Mucosa of stomach (tissue), 1 donor: ENCODE results near the gene ZNF91.
A peak's percentile ranks its signal among the peaks of the same experiment; 100 is the strongest.
"Not testable (repeated sequence)": the region's sequence is repeated elsewhere in the genome, so short reads cannot be mapped to it uniquely, and the experiment has no call there.

Experiments
- H3K27me3 ChIP-seq: one replicate; pipeline ENCODE4 v1.7.0; 2013; ENCODE audit warnings: mild to moderate bottlenecking, low read length; ENCODE audit not compliant: control insufficient read depth, insufficient read depth
- H3K36me3 ChIP-seq: one replicate; pipeline ENCODE4 v1.7.0; 2013; ENCODE audit warnings: low read length; ENCODE audit not compliant: control insufficient read depth, insufficient read depth
- H3K4me1 ChIP-seq: one replicate; pipeline ENCODE4 v1.7.0; 2013; ENCODE audit warnings: mild to moderate bottlenecking, low read length; ENCODE audit not compliant: control insufficient read depth, insufficient read depth
- H3K4me3 ChIP-seq: one replicate; pipeline ENCODE4 v1.7.0; 2013; ENCODE audit warnings: low read length
- H3K9ac ChIP-seq: one replicate; pipeline ENCODE4 v1.7.0; 2013; ENCODE audit warnings: mild to moderate bottlenecking, low read length, moderate library complexity
- H3K9me3 ChIP-seq: one replicate; pipeline ENCODE4 v1.7.0; 2013; ENCODE audit warnings: mild to moderate bottlenecking, low read length, moderate library complexity; ENCODE audit not compliant: control insufficient read depth
- donor health status: Pancreatic carcinoma.

Gene ZNF91

DNA sequence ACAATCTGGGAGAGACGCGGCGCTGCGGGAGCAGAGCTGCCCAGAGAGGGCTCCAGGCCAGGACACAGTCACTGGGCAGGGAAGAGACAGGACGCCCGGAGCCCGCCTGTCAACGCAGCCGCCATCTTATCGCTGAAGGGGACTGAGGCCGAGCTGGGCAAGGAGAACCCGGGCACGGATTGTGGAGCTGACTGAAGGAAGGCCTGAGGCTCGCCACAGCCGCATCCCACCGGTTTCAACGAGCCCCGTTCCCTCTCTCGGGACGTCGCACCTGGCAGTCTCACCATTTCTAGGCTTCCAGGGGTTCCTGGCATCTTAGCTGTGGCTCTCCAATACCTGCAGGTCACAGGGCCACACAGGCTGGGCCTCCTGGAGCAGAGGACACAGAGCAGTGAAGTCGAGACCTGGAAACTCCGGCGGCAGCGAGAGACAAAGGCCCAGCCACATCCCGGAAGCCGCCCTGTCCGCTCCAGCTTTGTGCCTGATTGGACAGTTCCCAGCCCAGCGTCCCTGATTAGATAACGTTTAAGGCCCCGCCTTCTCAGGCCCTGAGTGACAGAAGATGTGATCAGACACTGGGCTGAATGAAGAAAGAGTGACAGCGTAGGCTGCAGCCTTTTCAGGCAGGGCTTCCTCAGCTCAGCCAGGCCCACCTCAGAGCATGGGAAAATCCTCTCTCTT lies at the start of gene ZNF91:
ZNF91 (minus strand) TSS at position 431 of the 681 bp plus-strand sequence; CDS start at position 314, 117 bp downstream.
- peaks cover 22% of the 10 kb centered on the region for H3K4me1 ChIP-seq
- H3K36me3 ChIP-seq: no peaks in the 10 kb centered on the region
- H3K9ac ChIP-seq: peak within 1 kb of the TSS; percentile 100
- peak within 1 kb of the TSS; percentile 100 for H3K4me3 ChIP-seq
- no peaks in the 10 kb centered on the region for H3K9me3 ChIP-seq
- H3K27me3 ChIP-seq: no peaks in the 10 kb centered on the region

DNA sequence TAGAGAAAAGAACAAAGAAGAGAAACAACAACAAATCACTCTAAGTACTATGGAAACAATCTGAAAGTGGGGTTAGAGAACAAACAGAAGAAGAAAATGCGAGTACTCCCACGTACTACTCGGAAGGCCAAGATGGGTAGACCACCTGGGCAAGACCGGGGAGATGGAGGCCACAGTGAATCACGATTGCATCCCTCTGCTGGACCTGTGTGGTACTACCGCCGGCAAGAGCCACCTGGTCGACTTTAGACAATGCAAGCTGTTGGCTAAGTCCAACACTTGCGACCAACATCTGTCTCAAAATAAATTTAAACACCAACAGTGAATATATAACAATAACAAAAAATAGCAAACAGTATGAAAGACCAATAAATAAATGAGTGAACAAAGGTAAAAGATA lies 45.5 kb upstream of the ZNF91 start:
- H3K27me3 ChIP-seq: no peaks in the 10 kb centered on the region
- H3K4me1 ChIP-seq: no peaks in the 10 kb centered on the region
- no peak overlapping the region for H3K4me3 ChIP-seq
- H3K9ac ChIP-seq: no peak overlapping the region
- H3K9me3 ChIP-seq: no peaks in the 10 kb centered on the region
- no peaks in the 10 kb centered on the region for H3K36me3 ChIP-seq

DNA sequence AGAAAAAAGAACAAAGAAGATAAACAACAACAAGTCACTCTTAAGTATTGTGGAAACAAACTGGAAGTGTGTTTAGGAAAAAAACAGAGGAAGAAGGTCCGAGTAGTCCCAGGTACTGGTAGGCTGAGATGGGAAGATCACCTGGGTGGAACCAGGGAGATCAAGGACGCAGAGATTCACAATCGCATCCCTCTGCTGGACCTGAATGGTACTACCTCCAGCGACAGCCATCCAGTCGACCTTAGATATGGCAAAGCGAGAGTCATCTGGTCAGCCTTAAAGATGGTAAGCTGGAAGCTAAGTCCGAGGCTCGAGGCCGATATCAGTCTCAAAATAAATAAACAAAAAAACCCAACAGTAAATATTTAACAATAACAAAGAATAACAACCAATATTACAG lies 44.9 kb upstream of the ZNF91 start:
- H3K27me3 ChIP-seq: no peaks in the 10 kb centered on the region
- no peaks in the 10 kb centered on the region for H3K9me3 ChIP-seq
- no peaks in the 10 kb centered on the region for H3K36me3 ChIP-seq
- H3K4me3 ChIP-seq: no peak overlapping the region
- H3K4me1 ChIP-seq: no peaks in the 10 kb centered on the region
- H3K9ac ChIP-seq: no peak overlapping the region

DNA sequence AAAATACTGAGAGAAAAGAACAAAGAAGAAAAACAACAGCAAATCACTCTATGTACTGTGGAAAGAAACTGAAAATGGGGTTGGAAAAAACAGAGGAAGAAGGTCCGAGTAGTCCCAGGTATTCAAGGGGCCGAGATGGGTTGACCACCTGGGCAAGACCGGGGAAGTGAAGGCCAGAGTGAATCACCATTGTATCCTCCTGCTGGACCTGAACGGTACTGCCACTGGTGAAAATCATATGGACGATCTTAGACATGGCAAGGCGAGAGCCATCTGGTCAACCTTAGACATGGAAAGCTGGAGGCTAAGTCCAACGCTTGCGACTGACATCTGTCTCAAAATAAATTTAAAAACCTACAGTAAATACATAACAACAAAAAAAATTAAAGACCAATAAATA lies 44.4 kb upstream of the ZNF91 start:
- Histone ChIP-seq H3K36me3 (no peaks in the 10 kb centered on the region), H3K27me3 (no peaks in the 10 kb centered on the region), H3K4me1 (no peaks in the 10 kb centered on the region), H3K4me3 (no peak overlapping the region), H3K9me3 (no peaks in the 10 kb centered on the region), H3K9ac (no peak overlapping the region)

DNA sequence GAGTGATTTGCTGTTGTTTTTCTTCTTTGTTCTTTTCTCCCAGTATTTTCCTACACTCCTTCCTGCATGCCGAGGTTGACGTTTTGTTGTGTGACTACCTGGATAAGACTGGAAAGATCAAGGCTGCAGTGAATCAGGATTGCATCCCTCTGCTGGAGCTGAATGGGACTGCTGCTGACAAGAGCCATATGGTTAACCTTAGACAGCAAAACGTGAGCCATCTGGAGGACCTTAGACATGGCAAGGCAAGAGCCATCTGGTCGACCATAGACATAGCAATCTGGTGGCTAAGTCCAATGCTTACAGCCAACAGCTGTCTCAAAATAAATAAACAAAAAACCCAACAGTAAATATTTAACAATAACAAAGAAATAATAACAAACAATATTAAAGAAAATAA lies 42.6 kb upstream of the ZNF91 start:
- Histone ChIP-seq H3K4me3 (no peak overlapping the region), H3K9me3 (no peaks in the 10 kb centered on the region), H3K36me3 (no peaks in the 10 kb centered on the region), H3K27me3 (no peaks in the 10 kb centered on the region), H3K4me1 (no peaks in the 10 kb centered on the region), H3K9ac (no peak overlapping the region)

DNA sequence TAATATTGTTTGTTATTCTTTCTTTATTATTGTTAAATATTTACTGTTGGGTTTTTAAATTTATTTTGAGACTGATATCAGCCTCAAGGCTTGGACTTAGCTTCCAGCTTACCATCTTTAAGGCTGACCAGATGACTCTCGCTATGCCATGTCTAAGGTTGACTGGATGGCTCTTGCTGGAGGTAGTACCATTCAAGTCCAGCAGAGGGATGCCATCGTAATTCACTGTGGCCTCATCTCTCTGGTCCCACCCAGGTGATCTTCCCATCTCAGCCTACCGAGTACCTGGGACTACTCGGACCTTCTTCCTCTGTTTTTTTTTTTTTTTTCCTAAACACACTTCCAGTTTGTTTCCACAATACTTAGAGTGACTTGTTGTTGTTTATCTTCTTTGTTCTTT lies 41.7 kb upstream of the ZNF91 start:
- Histone ChIP-seq H3K27me3 (no peaks in the 10 kb centered on the region), H3K4me3 (no peak overlapping the region), H3K9me3 (no peaks in the 10 kb centered on the region), H3K4me1 (no peaks in the 10 kb centered on the region), H3K36me3 (no peaks in the 10 kb centered on the region), H3K9ac (no peak overlapping the region)

DNA sequence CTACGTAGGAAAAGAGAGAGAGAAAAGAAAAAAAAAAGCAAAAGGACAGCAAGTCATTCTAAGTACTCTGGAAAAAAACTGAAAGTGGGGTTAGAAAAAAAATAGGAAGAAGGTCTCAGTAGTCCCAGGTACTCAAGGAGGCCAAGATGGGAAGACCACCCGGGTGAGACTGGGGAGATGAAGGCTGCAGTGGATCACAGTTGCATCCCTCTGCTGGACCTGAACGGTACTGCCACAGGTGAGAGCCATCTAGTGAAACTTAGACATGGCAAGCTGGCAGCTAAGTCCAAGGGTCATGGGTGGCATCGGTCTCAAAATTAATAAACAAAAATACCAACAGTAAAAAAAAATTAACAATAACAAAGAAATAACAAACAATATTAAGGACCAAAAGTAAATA lies 41.0 kb upstream of the ZNF91 start:
- H3K4me1 ChIP-seq: no peaks in the 10 kb centered on the region
- H3K27me3 ChIP-seq: no peaks in the 10 kb centered on the region
- no peaks in the 10 kb centered on the region for H3K36me3 ChIP-seq
- no peaks in the 10 kb centered on the region for H3K9me3 ChIP-seq
- no peak overlapping the region for H3K9ac ChIP-seq
- H3K4me3 ChIP-seq: no peak overlapping the region

GRCh38 chr19:23420824-23421223 lies 25.6 kb upstream of the ZNF91 start:
- Histone ChIP-seq H3K27me3 (no peaks in the 10 kb centered on the region), H3K9ac (no peak overlapping the region), H3K9me3 (no peaks in the 10 kb centered on the region), H3K36me3 (no peaks in the 10 kb centered on the region), H3K4me1 (no peaks in the 10 kb centered on the region), H3K4me3 (no peak overlapping the region)

DNA sequence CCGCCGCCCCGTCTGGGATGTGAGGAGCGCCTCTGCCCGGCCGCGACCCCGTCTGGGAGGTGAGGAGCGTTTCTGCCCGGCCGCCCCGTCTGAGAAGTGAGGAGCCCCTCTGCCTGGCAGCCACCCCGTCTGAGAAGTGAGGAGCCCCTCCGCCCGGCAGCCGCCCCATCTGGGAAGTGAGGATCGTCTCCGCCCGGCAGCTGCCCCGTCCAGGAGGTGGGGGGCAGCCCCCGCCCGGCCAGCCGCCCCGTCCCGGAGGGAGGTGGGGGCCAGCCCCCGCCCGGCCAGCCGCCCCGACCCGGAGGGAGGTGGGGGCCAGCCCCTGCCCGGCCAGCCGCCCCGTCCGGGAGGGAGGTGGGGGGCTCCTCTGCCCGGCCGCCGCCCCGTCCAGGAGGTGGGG lies 24.0 kb upstream of the ZNF91 start:
- H3K27me3 ChIP-seq, H3K4me1 ChIP-seq, H3K9ac ChIP-seq, H3K9me3 ChIP-seq, H3K36me3 ChIP-seq, H3K4me3 ChIP-seq: not testable (repeated sequence)

- no peaks in the 10 kb centered on the region for H3K27me3 ChIP-seq
- H3K9me3 ChIP-seq: no peaks in the 10 kb centered on the region
- peak overlapping the region; percentile 58 for H3K4me3 ChIP-seq
- peaks cover 3% of the 10 kb centered on the region for H3K4me1 ChIP-seq
- no peaks in the 10 kb centered on the region for H3K36me3 ChIP-seq
- peak overlapping the region; percentile 48 for H3K9ac ChIP-seq
These were observed 20.4 kb upstream of the ZNF91 start for GRCh38 chr19:23415561-23416191.

DNA sequence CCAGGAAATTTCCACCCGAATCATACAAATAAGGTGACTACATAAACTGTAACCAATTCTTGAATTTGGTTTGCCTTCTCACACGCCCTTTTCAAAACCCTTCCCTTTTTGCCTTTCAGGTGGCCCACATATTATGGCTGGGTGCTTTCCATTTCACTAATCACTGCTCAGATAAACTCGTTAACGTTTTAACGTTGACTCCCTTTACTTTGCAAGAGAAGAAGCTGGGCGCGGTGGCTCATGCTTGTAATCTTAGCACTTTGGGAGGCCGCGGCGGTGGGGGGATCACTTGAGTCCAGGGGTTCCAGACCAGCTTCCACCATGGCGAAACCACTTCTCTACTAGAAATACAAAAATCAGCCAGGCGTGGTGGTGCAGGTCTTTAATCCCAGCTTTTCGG lies 19.8 kb upstream of the ZNF91 start:
- H3K36me3 ChIP-seq: no peaks in the 10 kb centered on the region
- H3K27me3 ChIP-seq: no peaks in the 10 kb centered on the region
- peaks cover 4% of the 10 kb centered on the region for H3K4me1 ChIP-seq
- no peaks in the 10 kb centered on the region for H3K9me3 ChIP-seq
- peak overlapping the region; percentile 48 for H3K9ac ChIP-seq
- H3K4me3 ChIP-seq: peak overlapping the region; percentile 58

GRCh38 chr19:23410155-23410554 lies 14.9 kb upstream of the ZNF91 start:
- Histone ChIP-seq H3K9me3 (no peaks in the 10 kb centered on the region), H3K36me3 (no peaks in the 10 kb centered on the region), H3K4me1 (peaks cover 4% of the 10 kb centered on the region), H3K4me3 (no peak overlapping the region), H3K27me3 (no peaks in the 10 kb centered on the region), H3K9ac (no peak overlapping the region)
